K562 (cell line): Measurements from ENCODE around the gene GFRA4. TPM values are rescaled to one million over a fixed set of nuclear protein-coding genes. Genes with fewer than 3 reads are reported as not detected.

Experiments
- ATAC-seq: fragments of 200-7000 bp; cut with Tn5 transposase; 3 replicates; pipeline ENCODE4 v1.9.1; 2020; ENCODE audit warnings: moderate library complexity
- BruUV-seq: library from RNA; stranded (reverse); fragments of 400-500 nt; replicated peaks from 2 replicates; lab custom pipeline; 2021; lab: Mats Ljungman, UMichigan
- CTCF ChIA-PET: fragments of 300-600 bp; formaldehyde crosslinking; extraction: SDS; loops from one replicate; lab custom pipeline; 2021; ENCODE audit warnings: low intra/inter-chr PET ratio; lab: Yijun Ruan, JAX
- POLR2A ChIA-PET: fragments of 300-600, 350-650 bp; sonication (Branson Sonifier 250); formaldehyde crosslinking; extraction: SDS; loops from one replicate; lab custom pipeline; 2021; ENCODE audit warnings: antibody characterized with exemption, inconsistent platforms; lab: Yijun Ruan, JAX
- DNase-seq, 4 experiments: peaks; one replicate each; pipeline versions ENCODE4 v3.0.0 to v3.0.0-alpha.2; 2011 to 2018; ENCODE audit warnings: low spot score in 3 of 4, mixed read lengths in 3 of 4; ENCODE audit errors: extremely low read depth in 1 of 4
- FAIRE-seq: peaks from 2 replicates; lab custom pipeline; 2011; peaks lifted over from hg19 to GRCh38; lab: Jason Lieb, UNC
- H2AFZ ChIP-seq: 2 replicates; pipeline ENCODE4 v1.6.0; 2011; ENCODE audit warnings: low read depth, low read length, control low read depth, inconsistent platforms
- H3K27ac ChIP-seq: fragments of 200-600 bp; 3 replicates; pipeline ENCODE4 v1.8.0; 2011; ENCODE audit warnings: low read depth, mild to moderate bottlenecking, control low read depth, inconsistent platforms, low read length, moderate library complexity, mixed read lengths; ENCODE audit errors: extremely low read depth
- H3K27me3 ChIP-seq, 2 experiments: fragments of 300-600 bp in 1 of 2; 2 replicates in 1 of 2; 3 replicates in 1 of 2; pipeline versions ENCODE4 v1.6.0 to v1.8.0; 2011; ENCODE audit warnings: inconsistent platforms in 2 of 2, low read length in 2 of 2, mild to moderate bottlenecking in 1 of 2, mixed read lengths in 1 of 2, moderate library complexity in 1 of 2; ENCODE audit not compliant: control insufficient read depth in 2 of 2, insufficient read depth in 2 of 2
- H3K36me3 ChIP-seq: fragments of 300-600 bp; 3 replicates; pipeline ENCODE4 v1.8.0; 2011; ENCODE audit warnings: mild to moderate bottlenecking, low read length, inconsistent platforms; ENCODE audit not compliant: control insufficient read depth, insufficient read depth
- H3K4me1 ChIP-seq, 2 experiments: fragments of 200-600 bp in 1 of 2; replicated peaks in 1 of 2; 2 replicates in 1 of 2; 3 replicates in 1 of 2; pipeline versions ENCODE4 v1.5.1 to v1.8.0; 2011; ENCODE audit warnings: inconsistent platforms in 2 of 2, low read length in 2 of 2, mild to moderate bottlenecking in 1 of 2, mixed read lengths in 1 of 2, moderate library complexity in 1 of 2; ENCODE audit not compliant: control insufficient read depth in 2 of 2, insufficient read depth in 2 of 2
- H3K4me2 ChIP-seq: 2 replicates; pipeline ENCODE4 v1.6.1; 2011; ENCODE audit warnings: low read length, control low read depth, inconsistent platforms, mixed read lengths; ENCODE audit not compliant: insufficient read depth
- H3K4me3 ChIP-seq: fragments of 200-600 bp; sonication (generic), shearing (Covaris generic); 2 replicates; pipeline ENCODE4 v1.5.1; 2016; ENCODE audit warnings: control low read depth, inconsistent platforms
- H3K79me2 ChIP-seq: fragments of 200-600 bp; 3 replicates; pipeline ENCODE4 v1.8.0; 2011; ENCODE audit warnings: low read length, inconsistent platforms; ENCODE audit not compliant: control insufficient read depth, insufficient read depth
- H3K9ac ChIP-seq, 2 experiments: 2 replicates each; pipeline versions ENCODE4 v1.6.0 to v1.6.1; 2011; ENCODE audit warnings: low read depth in 2 of 2, low read length in 2 of 2, control low read depth in 1 of 2, inconsistent platforms in 1 of 2, mild to moderate bottlenecking in 1 of 2, mixed read lengths in 1 of 2; ENCODE audit not compliant: insufficient read depth in 1 of 2
- H3K9me1 ChIP-seq: one replicate; pipeline ENCODE4 v1.6.0; 2011; ENCODE audit warnings: inconsistent platforms, mild to moderate bottlenecking, low read length, moderate library complexity; ENCODE audit not compliant: control insufficient read depth, insufficient read depth
- H3K9me3 ChIP-seq: replicated peaks from 2 replicates; pipeline ENCODE4 v1.5.1; 2011; ENCODE audit warnings: low read depth, low read length, inconsistent platforms; ENCODE audit not compliant: control insufficient read depth, insufficient read depth
- H4K20me1 ChIP-seq: replicated peaks from 2 replicates; pipeline ENCODE4 v1.6.1; 2011; ENCODE audit warnings: low read length, inconsistent platforms, mixed read lengths; ENCODE audit not compliant: control insufficient read depth, insufficient read depth
- ELF4 ChIP-seq: fragments of 450-650 bp; formaldehyde crosslinking; IDR thresholded peaks from 2 replicates; pipeline ENCODE4 v1.4.0; 2022; ENCODE audit warnings: missing genetic modification characterization
- FOXK2 ChIP-seq, 2 experiments: fragments of 450-650 bp; IDR thresholded peaks in 1 of 2; conservative IDR thresholded peaks in 1 of 2; 2 replicates each; pipeline ENCODE4 v1.6.1; 2016; ENCODE audit warnings: low read depth in 2 of 2, mild to moderate bottlenecking in 1 of 2
- NR4A1 ChIP-seq, 2 experiments: fragments of 250-450 bp in 1 of 2; fragments of 450-650 bp in 1 of 2; sonication (Bioruptor Pico) in 1 of 2; IDR thresholded peaks; 2 replicates each; pipeline versions ENCODE4 v1.4.0 to v1.6.1; 2016 to 2020; ENCODE audit warnings: mild to moderate bottlenecking in 2 of 2, missing compliant biosample characterization in 1 of 2, missing genetic modification characterization in 1 of 2, moderate library complexity in 1 of 2
- TCFL5 ChIP-seq: fragments of 250-450 bp; sonication (Bioruptor Pico); conservative IDR thresholded peaks from 2 replicates; pipeline ENCODE4 v1.6.1; 2021; ENCODE audit warnings: mild to moderate bottlenecking, moderate library complexity, matching md5 sums
- ZNF668 ChIP-seq: fragments of 250-450 bp; sonication (Bioruptor Pico); IDR thresholded peaks from 2 replicates; pipeline ENCODE4 v1.8.0; 2022; ENCODE audit warnings: mild to moderate bottlenecking, inconsistent platforms
- WGBS: fragments of 100-300 bp; shearing (Covaris generic); methylation state at CpG from one replicate; pipeline ENCODE4 v1.1.6; 2016; ENCODE audit warnings: low coverage, mixed read lengths; ENCODE audit not compliant: insufficient coverage; ENCODE audit errors: missing lambda C conversion rate; 5-methylcytosine and 5-hydroxymethylcytosine counted together
- in situ Hi-C: fragments of 300-500 bp; cut with MboI; formaldehyde crosslinking; loops from 4 replicates; pipeline ENCODE4 v1.15.0; 2018; ENCODE audit warnings: inconsistent platforms, mixed read lengths
- intact Hi-C: fragments of 100-400 bp; cut with micrococcal nuclease; formaldehyde crosslinking; loops from 2 replicates; pipeline ENCODE4 v1.14.2; 2022
- polyA plus RNA-seq, 8 experiments: library from polyadenylated mRNA; depleted of rRNA in 4 of 8; stranded (reverse) in 5 of 8; unstranded in 3 of 8; fragments of >200 nt; fragmentation: Nextera tagmentation in 2 of 8; fragmentation: Illumina TruSeq in 1 of 8; extraction: Ambion mirVana in 2 of 8; extraction: Trizol in 1 of 8; gene quantifications; 2 replicates each; pipeline versions ENCODE4 v1.2.1 to v1.2.3, GENCODE V29; 2011 to 2014; ENCODE audit warnings: inconsistent platforms in 1 of 8, missing spikeins in 1 of 8
- total RNA-seq, 7 experiments: library from RNA; depleted of rRNA in 6 of 7; stranded (reverse); fragments of >200 nt in 6 of 7; fragmentation: Illumina TruSeq in 2 of 7; extraction: Trizol in 2 of 7; gene quantifications; 2 replicates each; pipeline versions ENCODE4 v1.2.1 to v1.2.3, GENCODE V29; 2011 to 2021; ENCODE audit warnings: low replicate concordance in 1 of 7
- TF ChIP-seq, protein P1 (sequence below): fragments of 450-650 bp; conservative IDR thresholded peaks from 2 replicates; pipeline ENCODE4 v1.6.1; 2016; ENCODE audit warnings: missing genetic modification characterization, low read depth, mild to moderate bottlenecking, missing compliant biosample characterization, moderate library complexity

Gene GFRA4
- total and polyA plus RNA-seq, 9 of the 15 experiments (the other 6 are each of a cell fraction or from before 2014, with no cell fraction given), result not detected

DNA sequence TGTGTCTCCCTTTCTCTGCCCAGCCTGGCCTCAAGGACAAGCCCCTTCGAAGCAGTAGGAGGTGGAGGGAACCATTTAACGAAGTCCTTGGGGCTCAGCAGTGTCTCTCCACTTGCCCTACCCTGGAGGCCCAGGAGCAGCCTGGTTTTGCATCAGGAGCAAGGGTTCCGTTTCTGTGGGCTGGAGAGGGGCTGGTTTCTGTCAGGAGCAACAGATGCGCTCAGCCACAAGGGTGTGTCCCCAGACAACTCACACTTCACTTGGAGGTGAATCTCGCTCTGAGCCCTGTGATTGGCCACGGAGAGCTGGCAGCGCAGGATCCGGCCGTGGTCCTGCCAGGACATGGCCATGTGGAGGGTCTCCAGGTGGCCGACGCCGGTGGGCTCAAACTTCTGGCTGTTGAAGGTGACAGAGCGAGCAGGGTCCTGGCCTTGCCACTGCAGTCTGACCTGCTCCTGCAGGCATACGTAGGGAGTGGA, 42.3 kb upstream of the GFRA4 start:
- no peaks in the 10 kb centered on the region for H3K9me3 ChIP-seq
- in situ Hi-C loops (no loop called here), intact Hi-C loops (no loop called here)
- ATAC-seq (no peak), DNase-seq (no peak), FAIRE-seq (no peak)
- POLR2A ChIA-PET, result no interaction called here
- CTCF ChIA-PET, result no interaction called here
- no peak overlapping the region for H2AFZ ChIP-seq
- TF ChIP-seq ZNF668 (CRISPR knock-in tag), result no peak
- TF ChIP-seq NR4A1 (CRISPR knock-in tag; IDR thresholded peaks at IDR 0.05), result no peak
- TF ChIP-seq NR4A1 (tag; IDR thresholded peaks at IDR 0.05), result no peak
- no peak for TF ChIP-seq ELF4 (CRISPR knock-in tag)
- TF ChIP-seq TCFL5, result no peak
- TF ChIP-seq, protein P1, sequence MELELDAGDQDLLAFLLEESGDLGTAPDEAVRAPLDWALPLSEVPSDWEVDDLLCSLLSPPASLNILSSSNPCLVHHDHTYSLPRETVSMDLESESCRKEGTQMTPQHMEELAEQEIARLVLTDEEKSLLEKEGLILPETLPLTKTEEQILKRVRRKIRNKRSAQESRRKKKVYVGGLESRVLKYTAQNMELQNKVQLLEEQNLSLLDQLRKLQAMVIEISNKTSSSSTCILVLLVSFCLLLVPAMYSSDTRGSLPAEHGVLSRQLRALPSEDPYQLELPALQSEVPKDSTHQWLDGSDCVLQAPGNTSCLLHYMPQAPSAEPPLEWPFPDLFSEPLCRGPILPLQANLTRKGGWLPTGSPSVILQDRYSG, result no peak
- TF ChIP-seq FOXK2 (conservative IDR thresholded peaks at IDR 0.05 in 1 of 2, IDR thresholded peaks at IDR 0.05 in 1 of 2; ENCODE audit: low read depth in 2 of 2), result no peak
- H3K79me2 ChIP-seq, result no peaks in the 10 kb centered on the region
- no peaks in the 10 kb centered on the region for H4K20me1 ChIP-seq
- no peak overlapping the region for H3K27ac ChIP-seq
- no peaks in the 10 kb centered on the region for H3K36me3 ChIP-seq
- 14% methylated on average over 11 of the region's 14 CpGs for WGBS
- no peaks in the 10 kb centered on the region for H3K9me1 ChIP-seq
- peak overlapping the region in 1 of 2 experiments; percentile 35; a peak in 1 of 4 replicates for H3K9ac ChIP-seq
- peaks cover 0 to 17% of the 10 kb centered on the region in 2 experiments; a peak in 2 of 5 replicates for H3K4me1 ChIP-seq
- BruUV-seq, result no TSS peak
- H3K4me2 ChIP-seq, result no peak overlapping the region
- H3K27me3 ChIP-seq, result peaks cover 0 to 27% of the 10 kb centered on the region in 2 experiments; a peak in 3 of 5 replicates
- H3K4me3 ChIP-seq, result no peak overlapping the region
